Measurements from ENCODE around the gene AFAP1L1. TPM values are rescaled to one million over a fixed set of nuclear protein-coding genes. Genes with fewer than 3 reads are reported as not detected.

The AFAP1L1 gene
- total and polyA plus RNA-seq, 2 of the 13 experiments (the other 11 are each of a cell fraction or from before 2014, with no cell fraction given), result 0.38 to 1.0 TPM

DNA sequence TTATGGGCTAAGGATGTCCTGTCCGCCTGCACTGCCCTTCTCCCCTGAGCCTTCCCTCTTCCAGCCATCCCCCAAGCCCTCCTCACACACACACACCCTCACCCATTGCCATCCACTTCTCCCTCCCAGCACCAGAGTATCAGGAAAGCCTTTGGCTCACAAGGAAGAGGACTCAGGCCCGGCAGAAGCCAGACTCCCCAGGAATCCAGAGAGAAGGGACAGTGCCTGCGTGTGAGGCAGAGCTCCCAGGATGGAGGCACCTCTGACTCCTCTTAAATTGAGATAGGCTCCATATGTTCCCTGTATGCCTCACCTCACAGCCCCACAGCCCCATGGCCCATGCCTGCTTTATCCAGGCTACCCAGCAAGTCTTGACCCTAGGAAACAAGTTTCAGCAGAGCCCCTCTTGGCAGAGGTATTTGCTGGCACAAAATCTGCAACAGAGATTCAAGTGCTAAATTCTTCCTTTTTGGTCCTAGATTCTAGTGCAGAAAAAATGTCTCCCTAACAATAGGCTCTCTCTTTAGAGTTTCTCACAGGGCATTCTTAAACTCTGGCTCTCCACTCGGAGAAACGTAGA is 106.7 kb downstream of the AFAP1L1 start:
- H3K9me3 ChIP-seq (ENCODE audit: low read length), result no peaks in the 10 kb centered on the region
- peaks cover 52% of the 10 kb centered on the region for H3K4me1 ChIP-seq (ENCODE audit: insufficient read depth, low read length)
- peak overlapping the region; percentile 25; the same call in 1 of the 2 replicates for H3K9ac ChIP-seq (ENCODE audit: insufficient read depth, low read depth, low read length)
- H3K4me2 ChIP-seq (ENCODE audit: low read depth, low read length), result peak overlapping the region; percentile 63
- TF ChIP-seq ZNF629 (CRISPR knock-in tag; conservative IDR thresholded peaks at IDR 0.05), result no peak
- TF ChIP-seq, protein P1, sequence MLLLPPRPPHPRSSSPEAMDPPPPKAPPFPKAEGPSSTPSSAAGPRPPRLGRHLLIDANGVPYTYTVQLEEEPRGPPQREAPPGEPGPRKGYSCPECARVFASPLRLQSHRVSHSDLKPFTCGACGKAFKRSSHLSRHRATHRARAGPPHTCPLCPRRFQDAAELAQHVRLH (CRISPR knock-in tag; IDR thresholded peaks at IDR 0.05; ENCODE audit: borderline replicate concordance, low read depth), result no peak
- TF ChIP-seq RCOR2 (CRISPR knock-in tag; IDR thresholded peaks at IDR 0.05), result no peak
- no peak for TF ChIP-seq AKAP8 (CRISPR knock-in tag; IDR thresholded peaks at IDR 0.05)
- TF ChIP-seq, protein P2, sequence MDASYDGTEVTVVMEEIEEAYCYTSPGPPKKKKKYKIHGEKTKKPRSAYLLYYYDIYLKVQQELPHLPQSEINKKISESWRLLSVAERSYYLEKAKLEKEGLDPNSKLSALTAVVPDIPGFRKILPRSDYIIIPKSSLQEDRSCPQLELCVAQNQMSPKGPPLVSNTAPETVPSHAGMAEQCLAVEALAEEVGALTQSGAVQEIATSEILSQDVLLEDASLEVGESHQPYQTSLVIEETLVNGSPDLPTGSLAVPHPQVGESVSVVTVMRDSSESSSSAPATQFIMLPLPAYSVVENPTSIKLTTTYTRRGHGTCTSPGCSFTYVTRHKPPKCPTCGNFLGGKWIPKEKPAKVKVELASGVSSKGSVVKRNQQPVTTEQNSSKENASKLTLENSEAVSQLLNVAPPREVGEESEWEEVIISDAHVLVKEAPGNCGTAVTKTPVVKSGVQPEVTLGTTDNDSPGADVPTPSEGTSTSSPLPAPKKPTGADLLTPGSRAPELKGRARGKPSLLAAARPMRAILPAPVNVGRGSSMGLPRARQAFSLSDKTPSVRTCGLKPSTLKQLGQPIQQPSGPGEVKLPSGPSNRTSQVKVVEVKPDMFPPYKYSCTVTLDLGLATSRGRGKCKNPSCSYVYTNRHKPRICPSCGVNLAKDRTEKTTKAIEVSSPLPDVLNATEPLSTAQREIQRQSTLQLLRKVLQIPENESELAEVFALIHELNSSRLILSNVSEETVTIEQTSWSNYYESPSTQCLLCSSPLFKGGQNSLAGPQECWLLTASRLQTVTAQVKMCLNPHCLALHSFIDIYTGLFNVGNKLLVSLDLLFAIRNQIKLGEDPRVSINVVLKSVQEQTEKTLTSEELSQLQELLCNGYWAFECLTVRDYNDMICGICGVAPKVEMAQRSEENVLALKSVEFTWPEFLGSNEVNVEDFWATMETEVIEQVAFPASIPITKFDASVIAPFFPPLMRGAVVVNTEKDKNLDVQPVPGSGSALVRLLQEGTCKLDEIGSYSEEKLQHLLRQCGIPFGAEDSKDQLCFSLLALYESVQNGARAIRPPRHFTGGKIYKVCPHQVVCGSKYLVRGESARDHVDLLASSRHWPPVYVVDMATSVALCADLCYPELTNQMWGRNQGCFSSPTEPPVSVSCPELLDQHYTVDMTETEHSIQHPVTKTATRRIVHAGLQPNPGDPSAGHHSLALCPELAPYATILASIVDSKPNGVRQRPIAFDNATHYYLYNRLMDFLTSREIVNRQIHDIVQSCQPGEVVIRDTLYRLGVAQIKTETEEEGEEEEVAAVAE (CRISPR knock-in tag; IDR thresholded peaks at IDR 0.05; ENCODE audit: borderline replicate concordance), result no peak
- TF ChIP-seq JUND (CRISPR knock-in tag; IDR thresholded peaks at IDR 0.05), result no peak
- TF ChIP-seq ZNF468 (CRISPR knock-in tag; IDR thresholded peaks at IDR 0.05), result no peak
- TF ChIP-seq, protein P3, sequence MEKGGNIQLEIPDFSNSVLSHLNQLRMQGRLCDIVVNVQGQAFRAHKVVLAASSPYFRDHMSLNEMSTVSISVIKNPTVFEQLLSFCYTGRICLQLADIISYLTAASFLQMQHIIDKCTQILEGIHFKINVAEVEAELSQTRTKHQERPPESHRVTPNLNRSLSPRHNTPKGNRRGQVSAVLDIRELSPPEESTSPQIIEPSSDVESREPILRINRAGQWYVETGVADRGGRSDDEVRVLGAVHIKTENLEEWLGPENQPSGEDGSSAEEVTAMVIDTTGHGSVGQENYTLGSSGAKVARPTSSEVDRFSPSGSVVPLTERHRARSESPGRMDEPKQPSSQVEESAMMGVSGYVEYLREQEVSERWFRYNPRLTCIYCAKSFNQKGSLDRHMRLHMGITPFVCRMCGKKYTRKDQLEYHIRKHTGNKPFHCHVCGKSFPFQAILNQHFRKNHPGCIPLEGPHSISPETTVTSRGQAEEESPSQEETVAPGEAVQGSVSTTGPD (CRISPR knock-in tag; IDR thresholded peaks at IDR 0.05), result no peak
- TF ChIP-seq ZNF441 (CRISPR knock-in tag; IDR thresholded peaks at IDR 0.05; ENCODE audit: borderline replicate concordance), result no peak
- no peak for TF ChIP-seq SPEN (CRISPR knock-in tag; IDR thresholded peaks at IDR 0.05; ENCODE audit: low read depth)
- H3K27me3 ChIP-seq (ENCODE audit: control insufficient read depth in 1 of 2, insufficient read depth in 2 of 2, low read length in 2 of 2), result peaks cover 0 to 3% of the 10 kb centered on the region in 2 experiments; a peak in 1 of 5 replicates
- POLR2A ChIA-PET, result interaction anchor here (1.1 kb wide), 1 partner anchor 58 kb away, joined by 5 read pairs; no protein-coding TSS in a partner anchor
- no TSS peak for BruUV-seq (replicated peaks)
- CTCF ChIA-PET (ENCODE audit: low intra/inter-chr PET ratio, low total read pairs), result no interaction called here
- ATAC-seq (no peak), DNase-seq (ENCODE audit: low spot score) (no peak), FAIRE-seq (no peak)
- H3K4me3 ChIP-seq (replicated peaks in 1 of 3; ENCODE audit: insufficient read depth in 1 of 3, low read depth in 2 of 3, low read length in 3 of 3), result peak overlapping the region in 1 of 3 experiments; percentile 49; a peak in 1 of 6 replicates
- no peaks in the 10 kb centered on the region for H3K79me2 ChIP-seq (ENCODE audit: insufficient read depth, low read length)
- H2AFZ ChIP-seq (ENCODE audit: low read length), result no peak overlapping the region
- WGBS (ENCODE audit: low lambda C conversion rate), result 21% methylated on average over 5 of the region's 5 CpGs
- H3K27ac ChIP-seq (ENCODE audit: extremely low read length, insufficient read depth, low read length), result no peak overlapping the region
- in situ Hi-C loops (cut with HindIII; ENCODE audit: extremely low pct_ligation_motif_present, low pct_unique_long_range_greater_than_20kb) (no loop called here), intact Hi-C loops (cut with micrococcal nuclease; ENCODE audit: unreplicated experiment) (no loop called here)
- no peaks in the 10 kb centered on the region for H3K36me3 ChIP-seq (replicated peaks in 1 of 2; ENCODE audit: control insufficient read depth in 1 of 2, insufficient read depth in 2 of 2, low read length in 2 of 2)
- no peaks in the 10 kb centered on the region for H4K20me1 ChIP-seq (ENCODE audit: insufficient read depth, low read length)

All from HepG2 (cell line).